Epidermal melanocyte (primary cell): ENCODE results near the gene WIPI1.
"Not testable (repeated sequence)": the region's sequence is repeated elsewhere in the genome, so short reads cannot be mapped to it uniquely, and the experiment has no call there.

ENCODE experiments used
- DNase-seq: peaks from one replicate; pipeline ENCODE4 v3.0.0; 2011; ENCODE audit warnings: low spot score; ENCODE audit not compliant: insufficient read length

Gene WIPI1

GRCh38 chr17:68385490-68386215, 71.6 kb downstream of the WIPI1 start:
- no peak for DNase-seq

- no peak for DNase-seq
These were observed 72.4 kb downstream of the WIPI1 start for GRCh38 chr17:68384941-68385340.

GRCh38 chr17:68384471-68384870, 72.8 kb downstream of the WIPI1 start:
- DNase-seq = no peak

GRCh38 chr17:68383443-68384321, 73.6 kb downstream of the WIPI1 start:
- DNase-seq = no peak

GRCh38 chr17:68383120-68383442, 74.2 kb downstream of the WIPI1 start:
- no peak for DNase-seq

GRCh38 chr17:68382582-68383085, 74.7 kb downstream of the WIPI1 start:
- DNase-seq = no peak

- DNase-seq = peak; percentile 40
These were observed 76.0 kb downstream of the WIPI1 start for GRCh38 chr17:68381076-68381900.

- DNase-seq = no peak
These were observed 77.3 kb downstream of the WIPI1 start for GRCh38 chr17:68379692-68380677.

- DNase-seq = no peak
These were observed 78.2 kb downstream of the WIPI1 start for GRCh38 chr17:68379177-68379510.

- DNase-seq = peak; percentile 78
These were observed 78.8 kb downstream of the WIPI1 start for GRCh38 chr17:68378268-68379176.

GRCh38 chr17:68377771-68378267, 79.5 kb downstream of the WIPI1 start:
- no peak for DNase-seq

GRCh38 chr17:68376178-68376577, 81.1 kb downstream of the WIPI1 start:
- DNase-seq = not testable (repeated sequence)

GRCh38 chr17:68375566-68375965, 81.7 kb downstream of the WIPI1 start:
- DNase-seq = no peak
